Activated CD8-positive, alpha-beta memory T cell treated with anti-CD3 and anti-CD28 coated beads, Interleukin-2, amount 50 U/mL, for 1 hour (primary cell): ENCODE results near the gene ZSCAN32.

Experiments used
- DNase-seq: peaks from one replicate; pipeline ENCODE4 v3.0.0-alpha.2; 2020; ENCODE audit errors: extremely low read depth

Gene ZSCAN32

GRCh38 chr16:3356118-3356517 is 44.7 kb downstream of the ZSCAN32 start:
- no peak for DNase-seq

- no peak for DNase-seq
Observed at GRCh38 chr16:3355589-3355988, 45.2 kb downstream of the ZSCAN32 start, which contains the start of gene OR2C1. Gene OR2C1 (plus strand): TSS chr16:3355889. CDS start chr16:3355941, 52 bp downstream.

GRCh38 chr16:3349175-3349574 is 51.6 kb downstream of the ZSCAN32 start:
- no peak for DNase-seq

GRCh38 chr16:3348547-3349167 is 52.1 kb downstream of the ZSCAN32 start:
- DNase-seq: no peak

GRCh38 chr16:3347586-3347985 is 53.2 kb downstream of the ZSCAN32 start:
- DNase-seq: no peak

GRCh38 chr16:3346041-3346440 is 54.8 kb downstream of the ZSCAN32 start:
- no peak for DNase-seq
